ENCODE data around the gene COL4A2. TPM values are rescaled to one million over a fixed set of nuclear protein-coding genes. Genes with fewer than 3 reads are reported as not detected.

COL4A2 gene
- total RNA-seq, 4 donors from 2014 or later = 51.2 to 85.8 (median 70.5) TPM

DNA sequence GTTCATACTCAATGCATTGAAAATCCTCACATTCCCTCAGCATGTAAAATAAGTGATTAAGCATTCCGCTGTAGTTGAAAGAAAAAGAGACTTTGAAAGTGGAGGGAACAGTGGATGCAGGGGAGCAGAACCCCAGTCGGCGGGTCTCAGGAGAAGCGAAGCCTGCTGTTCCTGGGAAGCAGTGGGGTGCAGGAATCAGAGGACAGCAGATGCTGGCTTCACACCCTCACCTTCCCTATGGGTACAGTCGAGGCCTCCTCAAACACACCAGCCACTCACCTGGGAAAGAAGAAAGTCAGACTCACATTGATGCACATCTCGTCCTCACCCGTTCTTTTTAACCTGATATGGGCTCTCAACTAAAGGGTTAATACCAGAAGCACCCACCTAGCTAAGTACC lies 38.2 kb downstream of the COL4A2 start:
- intact Hi-C loops (cut with DNase I; ENCODE audit: low total_unique reads) = loop anchor here (10.0 kb wide), 1 partner anchor 50 kb away; no protein-coding TSS in a partner anchor
- H3K4me1 ChIP-seq = peaks cover 16 to 39% of the 10 kb centered on the region in 2 donors
- ATAC-seq (no peak), DNase-seq (no peak)
- in situ Hi-C loops (cut with MboI; ENCODE audit: low sequenced_read_pairs in 4 of 4) = no loop called here
- no peak overlapping the region for H3K4me3 ChIP-seq
- no peaks in the 10 kb centered on the region for H3K27me3 ChIP-seq
- TF ChIP-seq POLR2A (IDR thresholded peaks at IDR 0.05) = no peak
- H3K36me3 ChIP-seq = no peaks in the 10 kb centered on the region
- no peak overlapping the region for H3K27ac ChIP-seq
- H3K9me3 ChIP-seq = no peaks in the 10 kb centered on the region

DNA sequence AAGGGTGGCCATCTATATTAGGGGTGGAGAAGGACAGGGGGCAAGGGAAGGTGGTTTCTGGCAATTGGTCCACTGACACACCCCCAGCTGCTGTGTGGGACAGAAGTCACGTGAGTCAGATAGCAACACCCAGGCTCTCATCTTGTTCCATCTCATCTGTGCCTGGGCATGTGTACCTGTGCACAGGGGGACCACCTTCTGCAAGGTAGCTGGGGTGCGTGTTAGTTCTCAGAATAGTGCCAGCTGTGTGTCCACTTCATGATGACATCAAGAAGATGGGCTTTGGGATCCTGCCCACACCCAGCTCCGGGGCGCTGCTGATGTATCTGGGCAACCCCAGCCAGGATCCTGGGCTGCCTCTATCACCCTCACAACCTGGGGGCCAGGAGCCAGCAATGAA lies 38.6 kb downstream of the COL4A2 start:
- no peak overlapping the region for H3K4me3 ChIP-seq
- DNase-seq (no peak), ATAC-seq (no peak)
- TF ChIP-seq POLR2A (IDR thresholded peaks at IDR 0.05) = no peak
- TF ChIP-seq CTCF (IDR thresholded peaks at IDR 0.05 in 4 of 5, conservative IDR thresholded peaks at IDR 0.05 in 1 of 5) = no peak
- intact Hi-C loops (cut with DNase I; ENCODE audit: low total_unique reads) = loop anchor here (10.0 kb wide), 1 partner anchor 49 kb away; no protein-coding TSS in a partner anchor
- in situ Hi-C loops (cut with MboI; ENCODE audit: low sequenced_read_pairs in 4 of 4) = no loop called here
- no peaks in the 10 kb centered on the region for H3K36me3 ChIP-seq
- H3K4me1 ChIP-seq = peaks cover 16 to 40% of the 10 kb centered on the region in 2 donors
- no peaks in the 10 kb centered on the region for H3K27me3 ChIP-seq
- no peaks in the 10 kb centered on the region for H3K9me3 ChIP-seq
- no peak overlapping the region for H3K27ac ChIP-seq

DNA sequence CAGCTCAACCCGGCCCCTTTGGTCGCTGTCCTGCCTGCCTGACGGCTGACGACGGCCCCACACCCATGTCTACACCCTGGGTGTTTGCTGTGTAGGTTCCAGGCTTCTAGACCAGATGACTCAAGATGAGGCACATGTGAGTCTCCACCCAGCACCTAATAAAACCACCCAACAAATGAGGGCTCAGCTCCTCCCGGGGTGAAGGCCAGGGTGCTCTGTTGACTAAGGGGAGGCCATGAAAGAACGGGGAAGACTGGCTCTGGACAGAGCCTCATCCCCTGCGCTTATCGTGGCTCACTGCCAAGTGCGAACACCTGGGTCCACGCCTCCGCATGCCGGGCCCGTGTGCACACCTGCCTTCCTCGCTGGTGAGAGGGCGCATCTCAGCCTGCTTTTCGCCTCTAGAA lies 39.6 kb downstream of the COL4A2 start:
- intact Hi-C loops (cut with DNase I; ENCODE audit: low total_unique reads) (loop anchor here (10.0 kb wide), 1 partner anchor 48 kb away; no protein-coding TSS in a partner anchor), in situ Hi-C loops (cut with MboI; ENCODE audit: low sequenced_read_pairs in 4 of 4) (no loop called here)
- Histone ChIP-seq H3K27me3 (no peaks in the 10 kb centered on the region), H3K27ac (peak overlapping the region in 3 of 4 donors; percentile 50 to 68 (median 57)), H3K4me1 (peaks cover 16 to 35% of the 10 kb centered on the region in 2 donors), H3K36me3 (no peaks in the 10 kb centered on the region), H3K4me3 (no peak overlapping the region), H3K9me3 (no peaks in the 10 kb centered on the region)
- no peak for DNase-seq
- no peak for ATAC-seq
- TF ChIP-seq POLR2A (IDR thresholded peaks at IDR 0.05) = no peak
- TF ChIP-seq CTCF (IDR thresholded peaks at IDR 0.05 in 4 of 5, conservative IDR thresholded peaks at IDR 0.05 in 1 of 5) = no peak

DNA sequence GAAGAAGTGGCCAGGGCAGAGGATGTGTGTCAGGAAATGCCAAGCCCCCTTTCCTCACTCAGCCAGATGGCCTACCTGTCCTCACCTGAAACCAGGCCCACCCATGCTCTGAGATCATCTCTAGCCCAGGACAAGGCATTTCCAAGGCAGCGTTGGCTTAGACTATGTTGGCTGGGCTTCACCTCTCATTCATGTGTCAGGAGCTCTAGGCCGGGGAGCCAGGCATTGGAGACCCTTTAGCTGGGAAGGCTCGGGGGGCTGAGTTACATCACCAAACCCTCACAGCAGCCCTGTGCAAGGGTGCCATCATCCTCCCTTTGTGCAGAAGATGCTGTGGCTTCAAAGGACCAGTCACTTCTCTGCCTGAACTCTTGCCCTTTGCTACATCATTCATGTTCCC lies 40.0 kb downstream of the COL4A2 start:
- intact Hi-C loops (cut with DNase I; ENCODE audit: low total_unique reads) (loop anchor here (10.0 kb wide), 1 partner anchor 48 kb away; no protein-coding TSS in a partner anchor), in situ Hi-C loops (cut with MboI; ENCODE audit: low sequenced_read_pairs in 4 of 4) (no loop called here)
- Histone ChIP-seq H3K4me1 (peaks cover 16 to 35% of the 10 kb centered on the region in 2 donors), H3K4me3 (no peak overlapping the region), H3K9me3 (no peaks in the 10 kb centered on the region), H3K36me3 (no peaks in the 10 kb centered on the region), H3K27me3 (no peaks in the 10 kb centered on the region), H3K27ac (peak overlapping the region; percentile 50 to 68 (median 57))
- no peak for TF ChIP-seq POLR2A (IDR thresholded peaks at IDR 0.05)
- no peak for ATAC-seq
- DNase-seq = no peak

DNA sequence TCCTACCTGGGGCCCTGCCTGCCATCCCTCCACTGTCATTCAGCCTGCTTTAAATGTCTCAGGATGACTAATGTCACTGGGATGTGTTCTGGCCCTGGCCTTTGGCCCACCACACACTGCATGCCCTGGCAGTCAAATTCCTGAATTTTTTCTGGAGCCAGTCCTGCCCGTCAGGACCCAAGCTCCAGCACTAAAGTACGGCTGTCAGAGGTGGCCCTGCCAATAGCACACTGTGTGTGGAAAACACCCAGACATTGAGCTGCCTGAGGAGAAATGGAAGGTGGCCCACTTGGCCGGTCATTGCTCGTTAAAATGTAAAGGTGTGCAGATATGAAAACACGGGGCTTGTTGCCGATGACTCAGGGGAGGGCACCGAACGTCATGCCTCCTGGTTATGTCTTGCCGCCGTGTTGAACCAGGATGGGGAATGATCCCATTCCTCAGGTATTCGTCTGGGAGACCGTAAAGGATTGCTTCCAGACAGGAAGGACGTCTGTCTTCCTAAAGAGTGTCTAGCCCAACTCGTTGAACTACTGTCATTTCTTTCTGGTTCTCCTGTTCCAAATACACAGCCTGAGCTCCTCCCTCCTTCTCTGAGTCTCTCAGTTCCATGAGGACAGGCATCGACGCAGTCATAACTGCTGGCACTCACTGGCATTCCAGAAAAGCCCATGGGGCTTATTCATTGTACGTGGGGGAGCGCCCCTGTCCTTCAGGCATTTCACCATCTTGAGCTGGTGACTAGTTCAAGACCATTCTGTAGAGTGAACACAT lies 40.6 kb downstream of the COL4A2 start:
- no peaks in the 10 kb centered on the region for H3K9me3 ChIP-seq
- ATAC-seq (peak; percentile 60 to 72), DNase-seq (peak in 1 of 2 donors; percentile 55)
- H3K27me3 ChIP-seq = no peaks in the 10 kb centered on the region
- H3K4me1 ChIP-seq = peaks cover 16 to 35% of the 10 kb centered on the region in 2 donors
- no peak overlapping the region for H3K4me3 ChIP-seq
- intact Hi-C loops (cut with DNase I; ENCODE audit: low total_unique reads) (loop anchor here (10.0 kb wide), 1 partner anchor 47 kb away; no protein-coding TSS in a partner anchor), in situ Hi-C loops (cut with MboI; ENCODE audit: low sequenced_read_pairs in 4 of 4) (no loop called here)
- H3K36me3 ChIP-seq = no peaks in the 10 kb centered on the region
- no peak for TF ChIP-seq POLR2A (IDR thresholded peaks at IDR 0.05)
- TF ChIP-seq CTCF (IDR thresholded peaks at IDR 0.05 in 4 of 5, conservative IDR thresholded peaks at IDR 0.05 in 1 of 5) = no peak
- H3K27ac ChIP-seq = peak overlapping the region; percentile 50 to 68 (median 57)
